NB4 (cell line): ENCODE results near the gene PLOD2.

ENCODE experiments used
- DNase-seq: peaks from one replicate; pipeline ENCODE4 v3.0.0; 2010; ENCODE audit warnings: low read depth
- H3K4me3 ChIP-seq: one replicate; pipeline ENCODE4 v1.5.1; 2011; ENCODE audit warnings: mild to moderate bottlenecking, low read depth, low read length, moderate library complexity
- MYC ChIP-seq: IDR thresholded peaks from 2 replicates; pipeline ENCODE4 v1.6.1; 2011; ENCODE audit warnings: low read depth, low read length
- POLR2A ChIP-seq: IDR thresholded peaks from 2 replicates; pipeline ENCODE4 v1.6.1; 2011; ENCODE audit warnings: mild to moderate bottlenecking; ENCODE audit not compliant: insufficient read length; ENCODE audit errors: extremely low read depth
- TF ChIP-seq, protein P1 (sequence below): IDR thresholded peaks from one replicate; pipeline ENCODE4 v1.5.1; 2012; ENCODE audit warnings: low read depth, low read length
- TF ChIP-seq, protein P2 (sequence below): IDR thresholded peaks from 2 replicates; pipeline ENCODE4 v1.6.1; 2011; ENCODE audit warnings: low read depth, low read length

PLOD2 gene

DNA sequence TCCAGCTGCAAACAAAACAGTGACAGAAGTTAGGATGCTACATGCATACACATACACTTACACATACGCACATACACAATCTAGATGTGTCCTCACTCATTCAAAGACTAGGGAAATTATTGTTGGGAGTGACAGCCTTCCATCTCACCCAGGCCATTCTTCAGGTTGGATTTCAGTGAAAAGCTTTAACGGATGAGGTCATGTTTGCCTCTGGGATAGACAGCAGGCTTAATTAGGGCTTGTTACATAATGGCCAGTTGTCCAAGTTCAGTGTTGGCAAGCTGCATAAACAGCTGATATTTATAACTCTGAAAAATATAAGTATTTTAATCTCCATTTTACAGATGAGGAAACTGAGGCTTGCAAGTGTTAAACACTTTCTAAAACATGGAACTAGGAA is 35.8 kb upstream of the PLOD2 start:
- no peak overlapping the region for H3K4me3 ChIP-seq
- DNase-seq, result no peak
- TF ChIP-seq, protein P1, sequence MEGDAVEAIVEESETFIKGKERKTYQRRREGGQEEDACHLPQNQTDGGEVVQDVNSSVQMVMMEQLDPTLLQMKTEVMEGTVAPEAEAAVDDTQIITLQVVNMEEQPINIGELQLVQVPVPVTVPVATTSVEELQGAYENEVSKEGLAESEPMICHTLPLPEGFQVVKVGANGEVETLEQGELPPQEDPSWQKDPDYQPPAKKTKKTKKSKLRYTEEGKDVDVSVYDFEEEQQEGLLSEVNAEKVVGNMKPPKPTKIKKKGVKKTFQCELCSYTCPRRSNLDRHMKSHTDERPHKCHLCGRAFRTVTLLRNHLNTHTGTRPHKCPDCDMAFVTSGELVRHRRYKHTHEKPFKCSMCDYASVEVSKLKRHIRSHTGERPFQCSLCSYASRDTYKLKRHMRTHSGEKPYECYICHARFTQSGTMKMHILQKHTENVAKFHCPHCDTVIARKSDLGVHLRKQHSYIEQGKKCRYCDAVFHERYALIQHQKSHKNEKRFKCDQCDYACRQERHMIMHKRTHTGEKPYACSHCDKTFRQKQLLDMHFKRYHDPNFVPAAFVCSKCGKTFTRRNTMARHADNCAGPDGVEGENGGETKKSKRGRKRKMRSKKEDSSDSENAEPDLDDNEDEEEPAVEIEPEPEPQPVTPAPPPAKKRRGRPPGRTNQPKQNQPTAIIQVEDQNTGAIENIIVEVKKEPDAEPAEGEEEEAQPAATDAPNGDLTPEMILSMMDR, result no peak
- TF ChIP-seq MYC (no peak), POLR2A (no peak)
- TF ChIP-seq, protein P2, sequence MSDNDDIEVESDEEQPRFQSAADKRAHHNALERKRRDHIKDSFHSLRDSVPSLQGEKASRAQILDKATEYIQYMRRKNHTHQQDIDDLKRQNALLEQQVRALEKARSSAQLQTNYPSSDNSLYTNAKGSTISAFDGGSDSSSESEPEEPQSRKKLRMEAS, result no peak

DNA sequence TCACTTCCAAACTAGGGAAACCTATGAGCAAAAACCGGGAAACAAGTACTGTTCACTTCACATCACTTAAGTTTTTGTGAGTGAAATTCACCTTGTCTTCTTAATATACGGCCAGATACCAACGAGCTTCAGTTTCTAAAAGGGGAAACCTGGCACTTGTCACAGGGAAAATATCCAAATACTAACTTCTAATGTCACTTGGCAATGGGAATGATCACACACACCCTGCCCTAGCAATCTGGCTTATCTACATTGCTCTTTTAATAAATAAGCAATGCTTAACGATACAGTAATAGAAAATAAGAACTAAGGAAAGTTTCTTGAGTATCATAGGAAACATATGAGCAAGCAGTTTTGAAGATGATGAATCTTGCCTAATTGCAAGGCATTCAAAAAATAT is 34.6 kb upstream of the PLOD2 start:
- DNase-seq, result no peak
- TF ChIP-seq, protein P1, result no peak
- TF ChIP-seq POLR2A (no peak), MYC (no peak)
- TF ChIP-seq, protein P2, result no peak
- no peak overlapping the region for H3K4me3 ChIP-seq

DNA sequence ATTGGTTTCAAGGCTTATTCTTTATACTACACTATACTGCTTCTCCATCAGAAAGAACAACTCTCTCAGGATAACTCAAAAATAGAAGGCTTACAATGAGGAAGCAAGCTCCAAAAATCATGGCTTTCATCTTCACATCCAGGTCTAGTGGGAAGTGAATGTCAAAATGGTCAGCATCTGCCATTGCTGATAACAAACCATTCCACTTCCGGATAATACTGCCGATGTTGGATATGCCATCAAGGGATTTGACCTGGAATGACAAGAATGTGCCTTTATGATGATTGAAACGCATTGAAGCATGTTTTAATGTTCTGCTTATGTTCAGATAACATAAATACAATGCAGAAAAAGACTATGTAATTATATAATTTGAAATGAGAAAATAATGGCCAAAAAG is 34.0 kb upstream of the PLOD2 start:
- DNase-seq, result no peak
- H3K4me3 ChIP-seq, result no peak overlapping the region
- TF ChIP-seq, protein P1, result no peak
- TF ChIP-seq, protein P2, result no peak
- TF ChIP-seq POLR2A (no peak), MYC (no peak)

DNA sequence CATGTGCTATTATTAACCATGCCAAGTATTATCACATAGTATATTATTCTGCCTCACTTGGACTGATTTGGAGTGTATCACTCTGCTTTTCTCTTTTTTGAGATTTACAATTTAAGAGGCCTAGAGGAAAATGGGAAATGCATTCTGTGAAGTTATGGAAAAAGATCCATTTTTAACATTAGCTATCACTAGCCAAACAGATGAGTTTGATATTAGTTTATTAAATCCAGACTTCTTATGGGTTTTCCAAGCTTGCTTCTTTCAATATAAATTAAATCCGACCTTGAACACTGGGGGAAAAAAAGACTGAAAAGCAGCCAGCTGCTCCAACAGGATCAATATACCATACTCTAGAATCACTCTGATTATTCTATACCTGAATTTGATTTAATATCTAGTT is 30.1 kb upstream of the PLOD2 start:
- DNase-seq, result no peak
- TF ChIP-seq, protein P2, result no peak
- TF ChIP-seq POLR2A (no peak), MYC (no peak)
- TF ChIP-seq, protein P1, result no peak

DNA sequence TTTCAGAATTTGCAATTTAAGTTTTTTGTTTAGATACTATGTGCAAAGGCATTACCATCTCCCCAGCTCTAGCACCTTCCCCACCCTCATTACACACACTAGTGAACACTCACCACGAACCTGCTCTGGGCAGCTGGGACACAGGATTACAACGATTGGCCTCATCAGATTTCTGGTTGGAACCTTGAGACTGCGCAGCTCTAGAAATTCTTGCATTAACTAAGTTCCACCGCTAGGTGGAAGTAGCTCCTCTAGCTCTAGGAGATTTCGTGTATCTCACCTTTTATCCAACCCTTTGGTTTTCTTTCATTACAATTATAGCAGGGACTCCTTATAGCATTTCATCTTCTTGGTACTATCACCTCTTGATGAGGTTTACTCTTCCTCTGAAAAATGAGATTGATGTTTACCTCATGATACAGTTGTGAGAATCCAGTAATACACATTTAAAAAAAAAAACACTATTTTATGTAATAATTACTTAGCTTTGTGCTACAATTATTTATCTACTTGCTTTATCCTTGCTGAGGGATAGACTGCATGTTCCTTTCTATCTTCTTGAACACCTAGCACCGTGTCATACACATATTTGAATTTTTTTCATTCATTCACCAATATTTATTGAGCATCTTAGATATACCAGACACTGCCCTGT is 28.7 kb upstream of the PLOD2 start:
- peak; percentile 40 for DNase-seq

More for the DNA sequence above, 30.1 kb upstream of the PLOD2 start:
- no peak overlapping the region for H3K4me3 ChIP-seq

More for the DNA sequence above, 28.7 kb upstream of the PLOD2 start:
- TF ChIP-seq, protein P1, result peak; percentile 65
- TF ChIP-seq POLR2A, result no peak
- H3K4me3 ChIP-seq, result no peak overlapping the region
